D721Med (cell line): Measurements from ENCODE around the gene KANSL2.

Experiments
- DNase-seq: peaks from one replicate; pipeline ENCODE4 v3.0.0; 2011; ENCODE audit warnings: low spot score; ENCODE audit not compliant: insufficient read length
- FAIRE-seq: peaks from 2 replicates; lab custom pipeline; 2011; peaks lifted over from hg19 to GRCh38; lab: Jason Lieb, UNC
- CTCF ChIP-seq: IDR thresholded peaks from 2 replicates; pipeline ENCODE4 v1.5.1; 2012; ENCODE audit warnings: mild to moderate bottlenecking, control low read depth; ENCODE audit not compliant: insufficient read depth; ENCODE audit errors: missing control alignments

KANSL2 gene

GRCh38 chr12:48690990-48691389 lies 9.0 kb upstream of the KANSL2 start:
- TF ChIP-seq CTCF = no peak
- DNase-seq (no peak), FAIRE-seq (no peak)

- no peak for FAIRE-seq
- DNase-seq = no peak
- TF ChIP-seq CTCF = no peak
These were observed 8.4 kb upstream of the KANSL2 start for GRCh38 chr12:48690436-48690835.

GRCh38 chr12:48688836-48689235 lies 6.8 kb upstream of the KANSL2 start:
- TF ChIP-seq CTCF = no peak
- DNase-seq (no peak), FAIRE-seq (no peak)

GRCh38 chr12:48687592-48687991 lies 5.6 kb upstream of the KANSL2 start:
- TF ChIP-seq CTCF = no peak
- no peak for DNase-seq
- no peak for FAIRE-seq

GRCh38 chr12:48686615-48687334 lies 4.7 kb upstream of the KANSL2 start:
- no peak for TF ChIP-seq CTCF
- no peak for FAIRE-seq
- no peak for DNase-seq

- no peak for TF ChIP-seq CTCF
- FAIRE-seq (no peak), DNase-seq (no peak)
These were observed 4.1 kb upstream of the KANSL2 start for GRCh38 chr12:48686037-48686595.

GRCh38 chr12:48683534-48683933 lies 1.5 kb upstream of the KANSL2 start:
- no peak for FAIRE-seq
- DNase-seq = no peak
- TF ChIP-seq CTCF = no peak
